Stimulated activated CD8-positive, alpha-beta memory T cell treated with anti-CD3 and anti-CD28 coated beads, Interleukin-4, amount 100 ng/mL, for 4 hours (primary cell): ENCODE measurements around the gene TBCK.
"Not testable (repeated sequence)": the region's sequence is repeated elsewhere in the genome, so short reads cannot be mapped to it uniquely, and the experiment has no call there.

ENCODE experiments used
- DNase-seq, 2 donors: peaks; one replicate each; pipeline ENCODE4 v3.0.0-alpha.2; 2020; ENCODE audit warnings: low read depth in 2 of 2, low spot score in 1 of 2

Gene TBCK

DNA sequence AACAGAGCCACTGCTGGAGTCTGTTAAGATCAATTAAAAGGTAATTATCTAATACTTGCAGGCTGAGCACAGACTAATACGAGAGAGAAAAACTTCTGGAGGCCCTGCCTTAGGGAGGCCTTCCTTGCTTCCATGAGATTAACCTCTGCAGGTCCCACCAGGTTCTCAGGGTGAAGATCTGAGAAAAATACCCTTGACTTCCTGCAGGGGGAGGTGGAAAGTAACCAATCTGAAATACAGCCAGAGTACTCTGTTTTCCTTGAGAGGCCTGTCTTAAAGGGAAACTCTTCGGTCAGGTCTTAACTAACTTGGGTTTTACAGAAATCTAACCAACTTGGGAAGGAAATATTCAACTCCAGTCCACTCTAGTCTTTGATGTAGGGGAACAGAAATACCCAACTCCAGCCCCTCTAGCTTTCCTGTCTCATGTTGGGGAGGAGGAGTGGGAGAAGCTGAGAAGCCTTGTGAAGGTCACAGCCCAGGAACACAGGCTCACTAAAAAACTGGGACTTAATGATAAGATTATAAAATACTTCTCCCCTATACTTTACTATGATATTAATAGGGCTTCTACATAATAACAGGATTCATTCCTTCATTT, 77.1 kb downstream of the TBCK start:
- DNase-seq, result no peak

- DNase-seq, result no peak
Observed at GRCh38 chr4:106231931-106232330, 84.1 kb downstream of the TBCK start.

GRCh38 chr4:106222548-106222947, 93.5 kb downstream of the TBCK start:
- DNase-seq, result no peak

GRCh38 chr4:106213291-106213690, 102.7 kb downstream of the TBCK start:
- DNase-seq, result not testable (repeated sequence)

DNA sequence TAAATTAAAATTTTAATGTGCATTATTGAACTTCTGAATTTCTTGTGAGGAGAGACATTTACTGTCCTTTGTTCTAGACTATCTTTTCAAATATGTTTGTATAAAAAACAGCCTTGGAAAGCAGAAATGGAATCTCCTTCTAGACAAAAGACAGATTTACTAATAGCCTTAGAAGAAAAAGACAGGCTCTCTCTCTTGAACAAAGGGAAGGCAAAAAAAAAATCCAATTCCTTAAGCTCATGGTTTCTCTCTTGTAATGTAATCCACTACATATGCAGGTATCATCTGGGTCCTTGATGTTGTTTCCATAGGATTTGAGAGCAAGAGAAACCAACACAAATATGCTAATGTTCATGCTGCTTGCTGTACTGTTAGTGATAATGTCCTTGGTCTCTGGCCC, 106.0 kb downstream of the TBCK start:
- no peak for DNase-seq

DNA sequence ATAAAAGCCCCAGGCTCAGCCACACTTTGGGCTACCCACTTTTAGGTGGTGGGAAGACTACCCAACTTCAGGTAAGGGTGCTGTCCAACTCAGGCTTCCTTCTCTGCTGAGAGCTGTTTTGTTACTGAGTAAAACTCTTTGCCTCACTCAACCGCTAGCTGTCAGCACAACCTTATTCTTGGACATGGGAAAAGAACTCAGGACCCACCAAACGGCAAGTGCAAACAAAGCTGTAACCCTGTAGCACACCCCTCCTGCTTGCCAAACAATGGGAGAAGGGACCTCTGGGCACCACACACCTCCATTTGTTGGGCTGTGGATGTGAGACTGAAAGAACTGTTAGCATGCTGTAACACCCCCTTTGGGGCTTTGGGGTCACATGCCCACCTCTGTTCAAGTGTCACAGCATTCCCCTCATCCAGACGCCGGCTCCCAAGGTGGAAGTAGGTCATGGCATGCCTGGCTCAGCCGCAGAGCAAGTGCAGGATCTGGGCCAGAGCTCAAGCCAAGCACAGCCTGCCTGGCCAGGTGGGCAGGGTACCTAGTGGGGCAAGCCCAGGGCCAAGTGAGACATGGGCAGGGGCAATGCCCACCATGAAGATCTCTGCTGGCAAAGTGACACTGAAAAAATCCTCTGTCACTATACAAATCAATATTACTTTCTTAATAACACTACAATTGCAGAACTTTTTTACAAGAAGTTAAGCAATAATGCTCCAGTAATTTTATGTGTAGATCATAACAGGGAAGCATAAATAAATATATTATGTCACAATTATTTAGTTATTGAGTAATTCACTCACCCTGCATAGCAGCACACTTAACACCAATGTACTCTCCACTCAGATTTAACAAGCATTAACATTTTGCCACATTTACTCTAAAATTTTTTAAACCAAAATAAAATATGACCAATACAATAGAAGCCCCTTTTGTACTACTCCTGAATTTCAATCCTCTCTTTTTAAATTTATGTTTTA, 107.2 kb downstream of the TBCK start:
- DNase-seq, result no peak

DNA sequence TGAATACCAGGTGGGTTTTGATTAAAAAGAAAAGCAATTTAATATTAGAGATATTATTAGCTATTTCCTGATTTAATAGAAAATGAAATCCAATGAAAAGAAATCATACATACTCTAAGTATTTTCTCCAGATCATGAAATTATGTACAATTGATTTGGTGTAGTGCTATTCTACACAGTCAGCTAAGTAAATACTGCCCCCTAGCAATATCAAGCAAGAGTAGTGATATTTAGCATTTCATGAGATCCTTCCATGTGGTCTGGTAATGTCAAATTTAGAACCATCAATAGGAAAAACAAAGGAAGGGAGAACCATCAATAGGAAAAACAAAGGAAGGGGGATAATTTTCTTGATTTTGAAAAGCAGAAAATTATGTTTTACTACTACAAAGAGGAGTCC, 114.6 kb downstream of the TBCK start:
- DNase-seq, result no peak

GRCh38 chr4:106195435-106195950, 120.5 kb downstream of the TBCK start:
- DNase-seq, result no peak

- no peak for DNase-seq
Observed at GRCh38 chr4:106194801-106195200, 121.2 kb downstream of the TBCK start.

- no peak for DNase-seq
Observed at GRCh38 chr4:106192131-106192530, 123.9 kb downstream of the TBCK start.

DNA sequence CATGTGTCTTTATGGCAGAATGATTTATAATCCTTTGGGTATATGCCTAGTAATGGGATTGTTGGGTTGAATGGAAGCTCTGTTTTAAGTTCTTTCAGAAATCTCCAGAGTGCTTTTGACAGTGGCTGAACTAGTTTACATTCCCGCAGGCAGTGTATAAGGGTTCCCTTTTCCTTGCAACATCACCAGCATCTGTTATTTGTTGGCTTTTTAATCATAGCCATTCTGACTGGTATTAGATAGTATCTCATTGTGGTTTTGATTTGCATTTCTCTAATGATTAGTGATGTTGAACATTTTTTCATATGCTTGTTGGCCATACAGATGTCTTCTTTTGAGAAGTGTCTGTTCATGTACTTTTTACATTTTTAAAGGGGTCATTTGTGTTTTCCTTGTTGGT, 129.8 kb downstream of the TBCK start:
- DNase-seq, result no peak

DNA sequence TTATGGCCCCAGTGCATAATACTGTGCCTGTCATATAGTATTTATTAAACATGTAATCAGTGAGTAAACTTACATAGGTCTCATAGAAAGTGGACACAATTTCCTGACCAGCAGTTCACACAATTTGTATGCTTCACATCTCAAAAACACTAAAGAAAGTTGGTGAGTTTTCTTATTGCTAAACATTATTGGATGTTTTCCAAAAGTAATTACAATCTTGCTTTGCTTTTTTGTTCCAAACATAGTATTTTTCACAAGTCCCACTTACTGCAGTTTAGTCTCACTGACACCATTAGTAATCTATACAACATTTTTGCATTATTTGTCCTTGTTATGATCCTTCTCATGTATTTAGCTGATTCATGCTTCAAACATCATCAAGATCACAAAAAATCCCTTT, 132.5 kb downstream of the TBCK start:
- DNase-seq, result no peak

DNA sequence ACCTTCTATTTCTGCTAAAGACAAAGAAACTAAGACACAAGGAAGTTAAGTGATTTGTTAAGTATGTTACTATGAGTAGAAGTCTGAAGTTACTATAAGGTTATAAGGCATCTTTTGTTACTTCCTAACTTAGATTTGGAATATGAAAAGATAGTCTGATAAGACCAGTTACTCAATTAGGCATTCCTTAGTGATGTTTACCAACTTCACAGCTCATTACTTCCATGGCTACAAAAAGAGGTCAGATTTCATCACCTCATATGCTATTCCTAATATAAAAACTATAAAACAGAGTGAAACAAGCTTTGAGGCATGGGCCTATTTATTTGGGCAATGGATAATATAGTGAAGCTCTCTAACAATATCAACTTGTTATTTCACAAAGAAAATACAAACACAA, 143.1 kb downstream of the TBCK start:
- no peak for DNase-seq

GRCh38 chr4:106165351-106166010, 150.5 kb downstream of the TBCK start:
- no peak for DNase-seq

DNA sequence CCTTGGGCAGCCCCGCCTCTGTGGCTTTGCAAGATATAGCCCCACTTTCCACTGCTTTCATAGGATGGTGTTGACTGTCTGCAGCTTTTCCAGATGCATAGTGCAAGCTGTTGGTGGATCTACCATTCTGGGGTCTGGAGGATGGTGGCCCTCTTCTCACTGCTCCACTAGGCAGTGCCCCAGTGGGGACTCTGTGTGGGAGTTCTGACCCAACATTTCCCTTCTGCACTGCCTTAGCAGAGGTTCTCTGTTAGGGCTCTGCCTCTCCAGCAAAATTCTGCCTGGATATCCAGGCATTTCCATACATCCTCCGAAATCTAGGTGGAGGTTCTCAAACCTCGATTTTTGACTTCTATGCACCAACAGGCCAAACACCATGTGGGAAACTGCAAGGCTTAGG, 153.7 kb downstream of the TBCK start:
- DNase-seq, result no peak

GRCh38 chr4:106160560-106160959, 155.4 kb downstream of the TBCK start:
- DNase-seq, result no peak

DNA sequence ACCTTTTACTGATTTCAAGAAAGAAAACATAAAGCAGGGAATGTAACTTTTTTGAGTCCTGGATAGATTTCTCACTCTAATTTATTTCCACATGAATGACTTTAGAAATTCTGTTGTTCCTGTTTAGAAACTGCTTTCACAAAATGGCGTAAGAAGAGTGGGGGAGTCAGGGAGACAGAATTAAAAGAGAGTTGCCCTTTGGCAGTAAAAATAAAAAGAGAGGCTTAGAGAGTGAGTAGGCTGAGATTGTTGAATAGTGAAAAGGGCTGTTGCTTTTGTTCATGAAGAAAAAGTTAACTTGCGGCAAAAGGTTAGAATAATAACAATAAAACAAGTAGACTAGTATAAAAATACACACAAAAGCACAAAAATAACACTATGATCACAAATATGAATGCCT, 166.1 kb downstream of the TBCK start:
- no peak for DNase-seq

DNA sequence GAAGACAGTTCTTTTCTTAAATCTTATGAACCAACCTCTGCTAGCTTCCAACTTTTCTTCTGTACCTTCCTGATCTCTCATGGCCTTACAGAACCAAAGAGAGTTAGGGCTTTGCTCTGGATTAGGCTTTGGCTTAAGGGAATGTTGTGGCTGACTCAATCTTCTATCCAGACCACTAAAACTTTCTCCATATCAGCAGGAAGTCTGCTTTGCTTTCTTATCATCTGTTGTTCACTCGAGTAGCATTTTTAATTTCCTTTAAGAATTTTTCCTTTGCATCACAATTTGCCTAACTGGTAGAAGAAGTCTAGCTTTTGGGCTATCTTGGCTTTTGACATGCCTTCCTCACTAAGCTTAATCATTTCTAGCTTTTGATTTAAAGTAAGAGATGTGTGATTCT, 167.0 kb downstream of the TBCK start:
- DNase-seq, result no peak

DNA sequence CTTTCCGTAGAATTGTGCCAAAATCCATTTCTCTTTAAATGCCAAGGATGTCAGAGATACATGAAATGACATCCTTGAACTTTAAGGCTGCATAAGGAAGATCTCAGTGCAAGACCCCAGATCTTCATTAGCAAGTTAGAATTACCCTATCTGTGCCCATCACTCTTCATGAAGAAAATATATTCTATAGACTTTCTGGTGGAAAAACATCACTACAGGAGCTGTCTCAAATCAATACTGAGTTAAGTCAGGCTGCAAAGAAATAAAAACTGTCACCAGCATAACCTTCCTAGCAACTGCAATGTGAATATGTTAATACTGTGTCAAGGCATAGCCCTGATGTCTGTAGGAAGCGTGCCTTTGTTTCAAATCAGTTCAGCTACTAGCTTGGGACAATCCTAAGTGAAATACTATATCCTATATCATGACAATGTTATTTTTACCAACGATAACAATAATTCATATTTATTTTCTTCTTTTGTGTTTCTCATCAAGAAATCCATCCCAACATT, 173.3 kb downstream of the TBCK start:
- no peak for DNase-seq

DNA sequence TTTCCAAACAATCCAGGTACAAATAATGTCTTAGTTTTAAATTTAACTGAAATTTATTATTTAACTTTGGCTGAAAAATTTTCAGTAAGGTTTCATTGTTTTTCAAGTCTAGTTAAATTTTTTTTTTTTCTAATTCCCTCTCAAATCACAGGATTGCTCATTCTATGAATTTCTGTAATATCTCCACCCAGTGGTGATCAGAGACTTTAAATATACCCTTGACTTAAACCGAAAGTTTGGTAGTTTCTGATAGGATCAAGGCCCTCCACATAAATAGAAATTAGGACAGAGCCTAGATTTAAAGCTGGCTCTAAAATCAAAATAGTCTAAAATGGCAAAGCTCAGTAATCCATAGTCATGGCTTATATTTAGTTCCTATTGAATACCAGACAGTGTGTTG, 175.4 kb downstream of the TBCK start:
- no peak for DNase-seq

- DNase-seq, result no peak
Observed at GRCh38 chr4:106136777-106137331, 179.2 kb downstream of the TBCK start.
